Right renal cortex interstitium (tissue), 3 donors: ENCODE results near the gene NANP. TPM values are rescaled to one million over a fixed set of nuclear protein-coding genes. Genes with fewer than 3 reads are reported as not detected.
A peak's percentile ranks its signal among the peaks of the same experiment; 100 is the strongest.
"Not testable (repeated sequence)": the region's sequence is repeated elsewhere in the genome, so short reads cannot be mapped to it uniquely, and the experiment has no call there.

Experiments
- DNase-seq, 3 donors: peaks; one replicate each; pipeline ENCODE4 v3.0.0-alpha.2; 2013; ENCODE audit warnings: low read depth in 3 of 3, low spot score in 2 of 3
- polyA plus RNA-seq, 3 donors: library from polyadenylated mRNA; unstranded; fragments of 120-200 nt; gene quantifications; one replicate each; pipeline ENCODE4 v1.2.1, GENCODE V29; 2013; ENCODE audit not compliant: insufficient read length in 3 of 3

The NANP gene
- polyA plus RNA-seq, 3 donors = 6.3 to 7.0 (median 6.8) TPM

DNA sequence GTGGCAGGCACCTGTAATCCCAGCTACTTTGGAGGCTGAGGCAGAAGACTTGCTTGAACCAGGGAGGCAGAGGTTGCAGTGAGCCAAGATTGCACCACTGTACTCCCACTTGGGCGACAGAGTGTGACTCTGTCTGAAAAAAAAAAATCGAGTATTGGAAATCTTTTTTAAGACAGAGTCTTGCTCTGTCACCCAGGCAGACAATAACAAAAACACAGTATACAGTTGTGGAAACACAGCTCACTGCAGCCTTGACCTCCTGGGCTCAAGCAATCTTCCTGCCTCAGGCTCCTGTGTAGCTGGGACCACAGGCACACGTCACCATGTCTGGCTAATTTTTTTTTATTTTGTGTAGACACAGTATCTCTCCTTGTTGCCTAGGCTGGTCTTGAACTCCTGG lies 15.0 kb downstream of the NANP start:
- no peak for DNase-seq

DNA sequence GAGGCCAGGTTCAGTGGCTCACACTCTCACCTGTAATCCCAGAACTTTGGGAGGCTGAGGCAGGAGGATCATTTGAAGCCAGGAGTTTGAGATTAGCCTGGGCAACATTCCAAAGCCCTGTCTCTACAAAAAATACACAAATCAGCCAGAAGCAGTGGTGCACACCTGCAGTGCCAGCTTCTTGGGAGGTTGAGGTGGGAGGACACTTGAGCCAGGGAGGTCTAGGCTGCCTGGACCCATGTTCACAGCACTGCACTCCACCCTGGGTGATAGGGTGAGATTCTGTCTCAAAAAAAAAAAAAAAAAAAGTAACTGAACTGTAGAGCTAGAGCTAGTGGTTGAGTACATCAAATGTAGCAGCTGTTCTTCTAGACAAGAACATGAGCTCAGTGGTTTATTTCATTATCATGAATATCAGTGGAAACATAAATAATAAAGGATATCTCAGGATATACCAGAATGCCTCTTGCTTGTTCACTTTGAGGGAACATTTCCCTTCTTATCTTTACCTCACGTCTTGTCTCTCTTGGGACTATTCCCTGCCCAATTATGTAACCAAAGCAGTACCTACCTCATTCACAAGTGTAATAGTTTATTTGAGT lies 17.6 kb downstream of the NANP start:
- DNase-seq = no peak

DNA sequence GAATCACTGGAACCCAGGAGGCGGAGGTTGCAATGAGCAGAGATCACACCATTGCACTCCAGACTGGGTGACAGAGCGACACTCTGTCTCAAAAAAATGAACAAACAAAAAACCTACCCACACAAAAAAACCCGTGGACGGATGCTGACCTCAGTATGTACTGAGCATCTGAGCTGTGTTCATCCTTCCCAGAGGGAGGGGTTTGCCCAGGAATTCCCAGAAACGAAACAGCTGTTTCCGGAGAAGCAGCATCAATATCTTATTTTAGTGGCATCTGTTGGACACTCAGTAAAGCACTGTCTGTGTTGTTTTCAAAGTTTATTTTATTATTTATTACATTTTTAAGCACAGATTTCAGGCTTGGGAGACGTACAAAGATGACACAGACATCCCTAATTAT lies 18.7 kb downstream of the NANP start:
- no peak for DNase-seq

DNA sequence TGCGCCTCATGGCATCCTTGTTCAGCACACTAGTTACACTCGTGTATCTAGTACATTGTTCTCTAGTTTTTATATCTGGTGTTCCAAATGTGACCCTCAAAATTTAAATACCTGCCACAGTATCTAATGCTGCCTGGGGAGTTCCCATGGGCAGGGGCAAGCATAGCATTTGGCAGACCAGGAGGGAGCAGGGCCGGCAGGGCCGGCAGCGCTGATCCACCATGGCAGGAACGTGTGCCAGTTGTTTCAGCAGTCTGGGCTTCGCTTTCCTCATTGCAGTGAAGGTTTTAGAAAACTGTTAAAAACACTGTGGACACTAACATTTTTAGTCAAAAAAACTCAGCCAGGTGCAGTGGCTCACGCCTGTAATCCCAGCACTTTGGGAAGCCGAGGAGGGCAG lies 19.2 kb downstream of the NANP start:
- no peak for DNase-seq

DNA sequence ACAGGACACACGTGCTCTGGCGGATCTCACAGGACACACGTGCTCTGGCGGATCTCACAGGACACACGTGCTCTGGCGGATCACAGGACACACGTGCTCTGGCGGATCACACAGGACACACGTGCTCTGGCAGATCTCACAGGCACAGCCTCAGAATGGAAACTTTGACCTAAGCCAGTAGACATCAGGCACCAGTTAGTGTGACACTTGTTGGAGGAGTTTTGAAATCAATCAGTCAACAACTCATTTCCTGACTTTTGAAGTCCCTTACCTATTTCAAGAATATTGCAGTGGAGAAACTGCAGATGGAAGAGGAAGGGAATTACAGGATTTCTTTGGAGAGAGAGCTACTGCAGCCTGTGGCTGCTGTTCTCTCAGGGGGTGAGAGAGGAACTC lies 20.9 kb downstream of the NANP start:
- not testable (repeated sequence) for DNase-seq

DNA sequence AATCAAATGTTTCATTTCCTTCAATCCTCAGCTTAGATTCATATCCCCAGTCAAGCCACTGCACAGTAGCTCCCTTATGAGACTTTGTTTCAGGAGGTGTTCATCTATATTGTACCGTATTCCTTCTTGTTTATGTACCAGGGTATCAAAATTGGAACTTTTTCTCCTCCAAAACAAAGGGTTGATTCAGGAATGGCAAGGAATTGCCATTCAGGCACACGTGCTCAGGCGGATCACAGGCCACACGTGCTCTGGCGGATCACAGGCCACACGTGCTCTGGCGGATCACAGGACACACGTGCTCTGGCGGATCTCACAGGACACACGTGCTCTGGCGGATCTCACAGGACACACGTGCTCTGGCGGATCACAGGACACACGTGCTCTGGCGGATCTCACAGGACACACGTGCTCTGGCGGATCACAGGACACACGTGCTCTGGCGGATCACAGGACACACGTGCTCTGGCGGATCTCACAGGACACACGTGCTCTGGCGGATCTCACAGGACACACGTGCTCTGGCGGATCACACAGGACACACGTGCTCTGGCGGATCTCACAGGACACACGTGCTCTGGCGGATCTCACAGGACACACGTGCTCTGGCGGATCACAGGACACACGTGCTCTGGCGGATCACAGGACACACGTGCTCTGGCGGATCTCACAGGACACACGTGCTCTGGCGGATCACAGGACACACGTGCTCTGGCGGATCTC lies 21.5 kb downstream of the NANP start:
- DNase-seq = not testable (repeated sequence)

DNA sequence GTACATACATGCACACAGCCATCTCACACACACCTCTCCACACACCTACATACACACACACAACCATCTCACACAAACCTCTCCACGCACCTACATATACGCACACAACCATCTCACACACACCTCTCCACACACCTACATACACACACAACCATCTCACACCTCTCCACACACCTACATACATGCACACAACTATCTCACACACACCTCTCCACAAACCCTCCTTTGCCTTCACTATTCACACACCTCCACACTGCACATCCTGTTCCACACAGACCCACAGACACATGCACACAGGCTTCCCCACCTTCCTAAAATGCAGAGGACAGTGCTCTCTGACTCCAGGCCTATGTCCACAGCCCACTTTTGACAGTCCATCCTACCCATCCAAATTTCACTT lies 22.2 kb downstream of the NANP start:
- DNase-seq = no peak

DNA sequence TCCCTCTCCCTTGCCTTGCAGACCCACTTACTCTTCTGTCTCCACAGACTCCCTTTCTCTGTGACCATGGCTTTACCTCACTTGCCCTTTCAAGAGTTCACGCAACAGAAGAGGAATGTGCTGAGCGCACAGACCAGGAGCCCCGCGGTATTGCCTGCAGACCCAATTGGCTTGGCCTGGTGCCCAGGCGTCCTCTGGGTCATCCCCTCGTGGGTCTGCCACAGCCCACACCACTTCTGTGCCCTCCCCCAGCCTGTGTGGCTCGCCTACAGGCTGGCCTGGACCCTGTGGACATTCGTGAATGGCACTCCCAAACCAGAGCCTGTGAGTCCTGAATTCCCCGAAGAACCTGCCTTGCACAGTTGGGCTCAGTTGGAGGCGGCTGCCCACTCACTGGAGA lies 23.2 kb downstream of the NANP start:
- DNase-seq = no peak

DNA sequence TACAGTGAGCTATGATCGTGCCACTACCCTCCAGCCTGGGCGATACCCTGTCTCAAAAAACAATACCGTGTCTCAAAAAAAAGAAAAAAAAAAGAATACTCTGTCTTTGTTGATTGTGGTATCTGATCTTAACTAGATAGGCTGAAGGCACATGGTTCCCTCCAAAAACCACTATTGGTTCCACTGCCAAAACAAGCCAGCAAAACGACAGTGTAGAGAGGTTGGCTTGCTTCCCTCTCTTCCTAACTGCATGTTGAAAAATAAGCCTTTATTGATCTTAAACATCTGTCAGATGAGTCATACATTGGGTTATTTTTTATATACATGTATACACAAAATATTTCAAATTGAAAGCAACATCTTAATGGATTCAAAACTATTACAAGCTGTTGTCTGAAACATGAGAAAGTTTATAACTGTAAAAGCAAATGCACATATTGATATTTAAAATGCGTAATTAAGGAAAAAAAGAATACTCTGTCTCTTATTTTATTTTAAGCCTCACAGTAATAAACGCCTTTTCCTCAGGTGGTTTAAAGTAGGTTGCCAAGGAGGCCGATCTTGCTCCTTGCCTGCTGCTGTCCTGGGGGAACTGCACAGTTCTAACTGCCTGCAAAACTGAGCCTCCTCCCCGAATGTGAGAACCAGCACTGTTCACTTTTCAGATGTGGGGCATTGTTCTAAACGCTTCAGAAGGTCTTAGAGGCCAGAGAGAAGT lies 31.5 kb downstream of the NANP start:
- no peak for DNase-seq

DNA sequence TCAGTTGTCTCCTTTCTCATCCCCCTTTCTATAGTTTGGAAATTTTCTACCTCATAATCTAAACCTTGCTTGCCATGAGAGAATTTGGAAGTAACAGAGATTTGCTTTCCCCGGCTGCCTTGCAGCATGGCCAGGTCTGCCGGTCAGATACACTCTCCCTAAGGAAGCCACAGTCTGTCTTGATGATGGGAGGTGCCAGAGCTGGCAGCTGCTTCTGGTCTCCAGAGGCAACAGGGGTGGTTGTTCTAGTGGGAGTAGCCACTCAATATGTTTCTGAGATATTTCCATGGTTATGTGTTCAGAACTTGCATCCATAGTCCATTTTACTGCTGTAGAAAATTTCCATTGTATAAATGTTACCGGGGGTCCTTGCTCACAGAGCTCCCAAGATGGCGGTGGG lies 33.0 kb downstream of the NANP start:
- not testable (repeated sequence) for DNase-seq

DNA sequence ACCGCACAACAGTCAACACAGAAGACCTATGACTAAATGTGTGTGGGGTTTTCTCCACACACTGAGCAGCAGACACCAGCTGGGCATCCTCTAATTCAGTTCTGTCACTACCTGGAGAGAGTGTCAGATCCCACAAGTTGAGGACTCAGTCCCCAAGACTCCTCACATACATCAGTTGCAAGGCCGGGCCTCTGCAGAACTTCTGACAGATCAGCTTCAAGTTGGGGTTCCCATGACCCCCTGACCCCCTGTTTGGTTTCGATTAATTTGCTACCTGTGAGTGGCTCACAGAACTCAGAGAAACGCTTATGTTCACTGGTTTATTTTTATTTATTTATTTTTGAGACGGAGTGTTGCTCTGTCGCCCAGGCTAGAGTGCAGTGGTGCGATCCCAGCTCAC lies 35.3 kb downstream of the NANP start:
- DNase-seq = no peak

DNA sequence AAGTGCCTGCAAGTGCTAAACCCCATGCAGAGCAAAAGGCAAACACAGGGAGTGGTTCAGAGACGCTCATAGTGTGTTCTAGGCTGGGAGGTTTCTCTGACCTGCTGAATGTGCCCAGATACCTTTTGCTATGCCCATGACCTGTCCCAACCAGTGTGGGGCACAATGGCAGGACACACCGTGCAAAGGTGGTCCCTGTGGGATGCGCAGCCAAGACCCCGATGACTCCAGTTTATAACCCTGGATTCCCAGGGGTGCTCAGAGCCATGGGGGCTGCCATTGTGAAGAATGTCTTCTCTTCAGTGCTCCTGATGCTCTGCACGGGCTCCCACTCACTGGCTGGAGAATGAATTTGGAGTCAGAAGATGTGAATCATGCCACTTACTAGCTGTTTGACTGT lies 36.3 kb downstream of the NANP start:
- no peak for DNase-seq

DNA sequence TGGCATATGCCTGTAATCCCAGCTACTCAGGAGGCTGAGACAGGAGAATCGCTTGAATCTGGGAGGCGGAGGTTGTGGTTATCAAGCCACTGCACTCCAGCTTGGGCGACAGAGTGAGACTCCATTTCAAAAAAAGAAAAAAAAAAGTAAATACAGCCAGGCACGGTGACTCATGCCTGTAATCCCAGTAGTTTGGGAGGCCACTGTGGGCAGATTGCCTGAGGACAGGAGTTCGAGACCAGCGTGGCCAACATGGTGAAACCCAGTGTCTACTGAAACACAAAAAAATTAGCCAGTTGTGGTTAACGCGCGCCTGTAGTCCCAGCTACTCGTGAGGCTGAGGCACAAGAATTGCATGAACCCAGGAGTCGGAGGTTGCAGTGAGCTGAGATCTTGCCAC lies 36.9 kb downstream of the NANP start:
- no peak for DNase-seq

DNA sequence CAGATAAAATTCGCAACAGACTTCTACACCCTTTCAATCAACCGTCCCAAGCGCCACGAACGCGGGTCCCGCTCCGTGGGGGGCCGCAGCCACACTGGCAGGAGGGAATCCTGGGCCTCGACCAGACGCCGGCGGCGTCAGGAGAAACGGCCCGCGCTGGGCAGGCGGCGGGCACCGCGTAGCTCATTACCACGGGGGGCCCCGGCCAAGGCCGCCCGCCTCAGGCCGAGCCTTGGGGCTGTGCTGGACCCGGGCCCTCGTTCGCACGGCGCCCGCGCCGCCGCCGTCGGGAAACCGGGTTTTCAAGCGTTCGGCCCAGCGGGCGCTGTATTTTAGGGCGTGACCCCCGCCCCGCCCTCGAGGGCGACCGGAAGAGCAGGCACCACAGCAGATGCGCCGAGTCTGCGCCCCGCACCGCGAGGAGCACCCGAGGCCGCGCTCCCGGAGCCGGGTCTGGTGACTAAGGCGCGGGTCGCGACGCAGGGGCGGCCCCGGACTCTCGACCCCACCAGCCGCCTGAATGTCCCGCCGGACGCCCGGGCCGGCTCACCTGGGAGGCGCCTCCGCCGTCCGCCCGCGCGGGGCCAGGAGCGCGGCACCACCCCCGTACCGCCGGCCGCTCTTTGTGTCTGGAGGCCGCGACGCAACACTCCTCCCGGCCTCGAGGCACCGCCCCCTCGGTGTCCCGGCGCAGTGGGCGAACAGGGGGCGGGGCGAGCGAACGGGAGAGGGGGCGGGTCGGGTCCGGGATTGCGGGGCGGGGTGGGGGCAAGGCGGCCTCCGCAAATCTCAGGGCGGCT lies 38.7 kb downstream of the NANP start, which contains the start of gene NINL:
NINL (minus strand) TSS at position 627 of the 800 bp plus-strand sequence. CDS start 58,944 bp downstream, outside the sequence.
- DNase-seq = peak; percentile 12 to 52 (median 38)

DNA sequence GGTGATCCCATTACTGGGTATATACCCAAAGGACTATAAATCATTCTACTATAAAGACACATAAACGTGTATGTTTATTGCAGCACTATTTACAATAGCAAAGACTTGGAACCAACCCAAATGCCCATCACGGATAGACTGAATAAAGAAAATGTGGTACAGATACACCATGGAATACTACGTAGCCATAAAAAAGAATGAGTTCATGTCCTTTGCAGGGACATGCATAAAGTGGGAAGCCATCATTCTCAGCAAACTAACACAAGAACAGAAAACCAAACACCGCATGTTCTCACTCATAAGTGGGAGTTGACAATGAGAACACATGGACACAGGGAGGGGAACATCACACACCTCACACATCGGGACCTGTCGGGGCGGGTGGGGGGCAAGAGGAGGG lies 40.2 kb downstream of the NANP start:
- DNase-seq = not testable (repeated sequence)

DNA sequence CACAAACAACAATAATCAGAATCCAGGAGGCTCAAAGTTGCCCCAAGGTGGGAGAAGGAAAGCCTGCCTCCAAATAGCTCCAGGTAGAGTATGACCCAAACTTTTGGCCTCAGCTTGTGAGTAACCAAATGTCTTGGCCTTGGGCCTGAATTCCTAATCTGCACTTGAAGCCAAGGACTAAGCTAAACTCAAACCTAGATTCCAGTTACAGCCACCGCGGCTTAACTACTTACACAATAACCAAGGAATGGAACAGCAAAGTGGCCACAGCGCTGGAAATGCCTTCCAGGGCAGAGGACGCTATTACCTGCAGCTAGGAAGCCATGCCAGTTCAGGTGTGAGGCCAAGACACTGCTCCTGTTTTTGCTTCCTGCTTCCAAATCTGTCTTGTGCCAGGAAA lies 43.1 kb downstream of the NANP start:
- DNase-seq = no peak

DNA sequence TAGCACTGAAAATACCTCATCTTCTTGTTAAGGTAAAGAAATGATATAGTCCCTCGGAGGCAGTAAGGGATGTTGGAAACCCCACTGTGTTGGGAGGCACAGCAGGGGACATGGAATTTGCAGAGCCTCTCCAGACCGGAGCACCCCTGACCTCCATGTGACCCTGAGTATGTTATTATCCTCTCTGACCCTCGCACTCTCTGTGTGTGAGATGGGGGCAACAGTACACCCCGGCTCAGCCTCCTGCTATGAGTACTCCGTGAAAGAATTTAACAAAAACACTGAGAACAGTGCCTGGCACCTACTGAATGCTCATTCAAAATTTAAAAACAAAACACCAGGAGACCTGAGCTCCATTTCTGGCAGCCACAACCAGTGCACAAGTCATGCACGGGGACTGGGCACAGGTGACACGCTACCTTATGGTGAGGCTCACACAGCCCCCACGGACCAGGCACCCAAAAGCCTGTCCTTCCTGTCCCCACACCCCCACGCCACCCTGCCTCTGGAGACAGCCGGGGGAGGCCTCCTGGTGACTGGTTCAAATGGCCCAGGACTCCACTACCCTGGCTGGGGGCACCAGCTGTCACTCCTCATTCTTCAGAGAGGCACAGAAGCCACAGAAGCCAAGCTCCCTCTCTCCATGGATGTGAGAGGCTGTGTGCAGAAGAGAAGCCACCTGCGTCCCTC lies 44.6 kb downstream of the NANP start:
- no peak for DNase-seq

DNA sequence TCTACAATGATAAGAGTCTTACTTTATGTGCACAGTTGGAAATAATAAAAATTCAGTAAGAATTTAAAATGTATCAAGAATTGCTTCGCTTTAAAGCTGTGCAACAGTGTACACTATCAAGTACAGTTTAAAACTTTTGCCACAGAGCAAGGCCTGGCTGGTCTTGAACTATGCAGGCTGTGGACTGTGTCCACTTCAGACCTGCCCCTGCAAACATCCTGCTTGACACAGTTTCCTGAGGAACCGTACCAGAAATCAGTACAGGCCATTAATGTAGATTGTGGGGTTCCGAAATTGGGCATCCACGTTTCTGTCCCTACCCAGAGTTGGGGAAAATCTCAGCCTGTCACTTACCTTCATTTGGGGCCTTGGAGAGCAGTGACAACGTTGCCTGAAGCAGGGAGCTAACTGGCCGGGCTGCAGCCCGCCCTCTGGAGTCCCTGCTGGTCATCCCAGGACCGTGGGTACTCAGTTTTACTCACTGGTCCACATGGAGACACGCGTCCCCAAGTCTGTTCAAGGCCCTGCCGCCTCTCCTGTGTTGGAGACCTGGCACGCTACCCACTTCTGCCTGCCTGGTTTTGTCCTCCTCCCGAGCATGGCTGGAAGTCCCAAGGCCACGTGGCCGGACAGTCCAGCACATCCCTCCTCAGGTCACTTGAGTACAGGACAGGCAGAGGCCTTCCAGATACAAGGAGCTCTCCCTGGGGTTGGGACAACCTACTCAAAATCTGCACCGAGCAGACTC lies 46.9 kb downstream of the NANP start:
- DNase-seq = no peak

DNA sequence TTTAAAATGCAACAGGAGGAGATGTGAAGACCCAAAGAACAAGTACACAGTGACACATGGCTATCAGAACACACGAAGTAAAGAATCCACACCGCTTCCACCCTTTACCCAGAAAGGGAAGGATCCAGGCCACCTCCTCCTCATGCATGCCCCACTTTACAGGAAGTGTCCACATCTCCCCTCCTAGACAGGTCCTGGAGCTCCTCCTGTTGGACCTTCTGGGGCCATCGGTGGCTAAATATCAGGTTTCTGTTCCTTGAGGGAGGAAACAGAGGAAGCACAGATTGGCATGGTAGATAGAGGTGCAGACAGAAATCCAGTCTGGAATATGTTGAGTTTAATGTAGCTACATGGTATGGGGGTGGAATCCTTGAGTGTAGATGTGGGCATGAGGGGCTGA lies 49.4 kb downstream of the NANP start:
- no peak for DNase-seq
